ENCODE measurements around the gene PIK3R2. TPM values are rescaled to one million over a fixed set of nuclear protein-coding genes. Genes with fewer than 3 reads are reported as not detected.
A peak's percentile ranks its signal among the peaks of the same experiment; 100 is the strongest.

Gene PIK3R2
- total RNA-seq, 1 donor from 2014 or later: 11.5 TPM

GRCh38 chr19:18168673-18169381 is 15.9 kb downstream of the PIK3R2 start:
- no peak overlapping the region for H3K9ac ChIP-seq (ENCODE audit: low read depth in 1 of 3, low read length in 3 of 3)
- peaks cover 2 to 13% (median 8%) of the 10 kb centered on the region in 3 donors for H3K4me1 ChIP-seq (ENCODE audit: control insufficient read depth in 3 of 3, insufficient read depth in 3 of 3, low read length in 3 of 3)
- no peak overlapping the region for H3K27ac ChIP-seq (ENCODE audit: low read depth, low read length)
- no peaks in the 10 kb centered on the region for H3K9me3 ChIP-seq (ENCODE audit: control insufficient read depth in 3 of 3, low read length in 3 of 3)
- no peaks in the 10 kb centered on the region for H3K27me3 ChIP-seq (ENCODE audit: control insufficient read depth in 3 of 3, insufficient read depth in 3 of 3, low read length in 3 of 3)
- H3K36me3 ChIP-seq (ENCODE audit: control insufficient read depth in 3 of 3, insufficient read depth in 3 of 3, low read length in 3 of 3): peaks cover 26 to 37% (median 33%) of the 10 kb centered on the region in 3 donors
- no peak overlapping the region for H3K4me3 ChIP-seq (ENCODE audit: low read length in 3 of 3)

- Histone ChIP-seq H3K27ac (ENCODE audit: low read depth, low read length) (peak overlapping the region; percentile 23), H3K27me3 (ENCODE audit: control insufficient read depth in 3 of 3, insufficient read depth in 3 of 3, low read length in 3 of 3) (no peaks in the 10 kb centered on the region), H3K9ac (ENCODE audit: low read depth in 1 of 3, low read length in 3 of 3) (no peak overlapping the region), H3K4me1 (ENCODE audit: control insufficient read depth in 3 of 3, insufficient read depth in 3 of 3, low read length in 3 of 3) (peaks cover 11 to 26% (median 15%) of the 10 kb centered on the region in 3 donors), H3K9me3 (ENCODE audit: control insufficient read depth in 3 of 3, low read length in 3 of 3) (no peaks in the 10 kb centered on the region), H3K4me3 (ENCODE audit: low read length in 3 of 3) (no peak overlapping the region), H3K36me3 (ENCODE audit: control insufficient read depth in 3 of 3, insufficient read depth in 3 of 3, low read length in 3 of 3) (peaks cover 21 to 29% (median 23%) of the 10 kb centered on the region in 3 donors)
Measured at GRCh38 chr19:18170714-18171255, 17.8 kb downstream of the PIK3R2 start.

GRCh38 chr19:18171605-18172327 is 18.8 kb downstream of the PIK3R2 start:
- H3K9ac ChIP-seq (ENCODE audit: low read depth in 1 of 3, low read length in 3 of 3): no peak overlapping the region
- H3K27me3 ChIP-seq (ENCODE audit: control insufficient read depth in 3 of 3, insufficient read depth in 3 of 3, low read length in 3 of 3): peaks cover 0 to 3% (median 0%) of the 10 kb centered on the region in 3 donors
- peaks cover 13 to 22% (median 14%) of the 10 kb centered on the region in 3 donors for H3K36me3 ChIP-seq (ENCODE audit: control insufficient read depth in 3 of 3, insufficient read depth in 3 of 3, low read length in 3 of 3)
- no peak overlapping the region for H3K27ac ChIP-seq (ENCODE audit: low read depth, low read length)
- peaks cover 11 to 26% (median 15%) of the 10 kb centered on the region in 3 donors for H3K4me1 ChIP-seq (ENCODE audit: control insufficient read depth in 3 of 3, insufficient read depth in 3 of 3, low read length in 3 of 3)
- no peak overlapping the region for H3K4me3 ChIP-seq (ENCODE audit: low read length in 3 of 3)
- no peaks in the 10 kb centered on the region for H3K9me3 ChIP-seq (ENCODE audit: control insufficient read depth in 3 of 3, low read length in 3 of 3)

- Histone ChIP-seq H3K27ac (ENCODE audit: low read depth, low read length) (no peak overlapping the region), H3K27me3 (ENCODE audit: control insufficient read depth in 3 of 3, insufficient read depth in 3 of 3, low read length in 3 of 3) (peaks cover 0 to 4% (median 0%) of the 10 kb centered on the region in 3 donors), H3K4me1 (ENCODE audit: control insufficient read depth in 3 of 3, insufficient read depth in 3 of 3, low read length in 3 of 3) (peaks cover 11 to 26% (median 15%) of the 10 kb centered on the region in 3 donors), H3K36me3 (ENCODE audit: control insufficient read depth in 3 of 3, insufficient read depth in 3 of 3, low read length in 3 of 3) (peaks cover 5 to 15% (median 8%) of the 10 kb centered on the region in 3 donors), H3K4me3 (ENCODE audit: low read length in 3 of 3) (no peak overlapping the region), H3K9ac (ENCODE audit: low read depth in 1 of 3, low read length in 3 of 3) (peak overlapping the region in 1 of 3 donors; percentile 16), H3K9me3 (ENCODE audit: control insufficient read depth in 3 of 3, low read length in 3 of 3) (no peaks in the 10 kb centered on the region)
Measured at GRCh38 chr19:18172331-18173053, 19.5 kb downstream of the PIK3R2 start.

- peak overlapping the region; percentile 70 to 79 (median 79) for H3K9ac ChIP-seq (ENCODE audit: low read depth in 1 of 3, low read length in 3 of 3)
- H3K36me3 ChIP-seq (ENCODE audit: control insufficient read depth in 3 of 3, insufficient read depth in 3 of 3, low read length in 3 of 3): peaks cover 5 to 11% (median 5%) of the 10 kb centered on the region in 3 donors
- peaks cover 11 to 26% (median 15%) of the 10 kb centered on the region in 3 donors for H3K4me1 ChIP-seq (ENCODE audit: control insufficient read depth in 3 of 3, insufficient read depth in 3 of 3, low read length in 3 of 3)
- H3K27me3 ChIP-seq (ENCODE audit: control insufficient read depth in 3 of 3, insufficient read depth in 3 of 3, low read length in 3 of 3): peaks cover 0 to 4% (median 0%) of the 10 kb centered on the region in 3 donors
- peak overlapping the region; percentile 77 to 84 (median 78) for H3K4me3 ChIP-seq (ENCODE audit: low read length in 3 of 3)
- H3K9me3 ChIP-seq (ENCODE audit: control insufficient read depth in 3 of 3, low read length in 3 of 3): no peaks in the 10 kb centered on the region
- peak overlapping the region; percentile 54 for H3K27ac ChIP-seq (ENCODE audit: low read depth, low read length)
Measured at GRCh38 chr19:18173054-18173571, 20.1 kb downstream of the PIK3R2 start.

- Histone ChIP-seq H3K4me1 (ENCODE audit: control insufficient read depth in 3 of 3, insufficient read depth in 3 of 3, low read length in 3 of 3) (peaks cover 11 to 26% (median 15%) of the 10 kb centered on the region in 3 donors), H3K9ac (ENCODE audit: low read depth in 1 of 3, low read length in 3 of 3) (peak within 1 kb of the TSS; percentile 70 to 79 (median 79)), H3K4me3 (ENCODE audit: low read length in 3 of 3) (peak within 1 kb of the TSS; percentile 77 to 84 (median 78)), H3K36me3 (ENCODE audit: control insufficient read depth in 3 of 3, insufficient read depth in 3 of 3, low read length in 3 of 3) (peaks cover 3 to 6% (median 3%) of the 10 kb centered on the region in 3 donors), H3K27me3 (ENCODE audit: control insufficient read depth in 3 of 3, insufficient read depth in 3 of 3, low read length in 3 of 3) (peaks cover 0 to 4% (median 0%) of the 10 kb centered on the region in 3 donors), H3K27ac (ENCODE audit: low read depth, low read length) (peak within 1 kb of the TSS; percentile 54), H3K9me3 (ENCODE audit: control insufficient read depth in 3 of 3, low read length in 3 of 3) (no peaks in the 10 kb centered on the region)
Measured at GRCh38 chr19:18173572-18174288, 20.8 kb downstream of the PIK3R2 start, which contains the start of gene IFI30. Gene IFI30, plus strand, starts transcription at chr19:18173813. Its CDS starts 29 bp downstream, at chr19:18173842.

GRCh38 chr19:18174983-18175382 is 22.0 kb downstream of the PIK3R2 start:
- Histone ChIP-seq H3K9me3 (ENCODE audit: control insufficient read depth in 3 of 3, low read length in 3 of 3) (no peaks in the 10 kb centered on the region), H3K9ac (ENCODE audit: low read depth in 1 of 3, low read length in 3 of 3) (no peak overlapping the region), H3K27me3 (ENCODE audit: control insufficient read depth in 3 of 3, insufficient read depth in 3 of 3, low read length in 3 of 3) (peaks cover 0 to 4% (median 0%) of the 10 kb centered on the region in 3 donors), H3K4me1 (ENCODE audit: control insufficient read depth in 3 of 3, insufficient read depth in 3 of 3, low read length in 3 of 3) (peaks cover 11 to 26% (median 15%) of the 10 kb centered on the region in 3 donors), H3K27ac (ENCODE audit: low read depth, low read length) (no peak overlapping the region), H3K36me3 (ENCODE audit: control insufficient read depth in 3 of 3, insufficient read depth in 3 of 3, low read length in 3 of 3) (no peaks in the 10 kb centered on the region), H3K4me3 (ENCODE audit: low read length in 3 of 3) (peak overlapping the region in 1 of 3 donors; percentile 2)

GRCh38 chr19:18176367-18177310 is 23.7 kb downstream of the PIK3R2 start:
- H3K4me1 ChIP-seq (ENCODE audit: control insufficient read depth in 3 of 3, insufficient read depth in 3 of 3, low read length in 3 of 3): peaks cover 11 to 25% (median 12%) of the 10 kb centered on the region in 3 donors

More at GRCh38 chr19:18176367-18177310, 23.7 kb downstream of the PIK3R2 start:
- Histone ChIP-seq H3K9me3 (ENCODE audit: control insufficient read depth in 3 of 3, low read length in 3 of 3) (no peaks in the 10 kb centered on the region), H3K36me3 (ENCODE audit: control insufficient read depth in 3 of 3, insufficient read depth in 3 of 3, low read length in 3 of 3) (no peaks in the 10 kb centered on the region), H3K9ac (ENCODE audit: low read depth in 1 of 3, low read length in 3 of 3) (no peak overlapping the region), H3K27ac (ENCODE audit: low read depth, low read length) (no peak overlapping the region), H3K27me3 (ENCODE audit: control insufficient read depth in 3 of 3, insufficient read depth in 3 of 3, low read length in 3 of 3) (peaks cover 0 to 4% (median 0%) of the 10 kb centered on the region in 3 donors), H3K4me3 (ENCODE audit: low read length in 3 of 3) (no peak overlapping the region)
